Left colon (tissue), 2 donors: Measurements from ENCODE around the gene KCNE3. TPM values are rescaled to one million over a fixed set of nuclear protein-coding genes. Genes with fewer than 3 reads are reported as not detected.

Source experiments
- ATAC-seq: fragments of 200-7000 bp; cut with Tn5 transposase; one replicate; pipeline ENCODE4 v1.9.1; 2020; ENCODE audit warnings: mild to moderate bottlenecking, moderate library complexity
- DNase-seq, 2 donors: peaks; one replicate each; pipeline ENCODE4 v3.0.0-alpha.2; 2020
- intact Hi-C, 2 donors: fragments of 100-400 bp; cut with DNase I in 1 of 2; cut with micrococcal nuclease in 1 of 2; formaldehyde crosslinking; loops; one replicate each; pipeline versions ENCODE4 v1.11.2 to v1.14.0; 2022; cut with DNase I, micrococcal nuclease
- total RNA-seq, 2 donors: library from RNA; stranded (reverse); fragmentation: NEBNext Ultra II Directional; extraction: Animal tissue kit (Norgen Biotek cat#: 25700); gene quantifications; one replicate each; pipeline ENCODE4 v1.2.1, GENCODE V29; 2021
- donor health status: DM: no; HTN: no; CAD: no.
- donor health status: DM: yes; HTN: yes; CAD: no.

Gene KCNE3
- total RNA-seq, 2 donors from 2014 or later = 18.8 to 37.7 TPM

DNA sequence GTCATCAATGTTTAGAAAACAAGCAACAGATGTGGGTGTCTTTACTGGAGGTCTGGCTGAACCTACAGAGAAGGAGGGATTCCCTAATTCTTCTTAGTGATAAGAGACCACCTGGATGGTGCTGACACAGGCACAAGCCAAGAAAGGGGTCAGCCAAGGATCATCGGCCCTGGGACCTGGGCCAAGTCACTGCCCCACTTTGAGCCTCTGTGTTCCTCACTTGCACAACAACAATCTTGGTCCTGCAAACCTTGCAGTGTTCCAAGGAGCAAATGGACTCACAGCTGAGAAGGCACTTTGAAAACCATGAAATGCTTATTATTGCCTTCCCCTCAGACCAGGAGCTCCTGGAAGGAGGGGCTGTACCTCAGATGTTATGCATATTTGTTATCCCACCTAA lies 7.0 kb upstream of the KCNE3 start:
- DNase-seq (no peak), ATAC-seq (no peak)
- intact Hi-C loops = no loop called here

- ATAC-seq (no peak), DNase-seq (no peak)
- intact Hi-C loops = no loop called here
Measured at GRCh38 chr11:74473382-74474173, 6.2 kb upstream of the KCNE3 start.

- ATAC-seq (no peak), DNase-seq (no peak)
- intact Hi-C loops = no loop called here
Measured at GRCh38 chr11:74471668-74472429, 4.5 kb upstream of the KCNE3 start.

DNA sequence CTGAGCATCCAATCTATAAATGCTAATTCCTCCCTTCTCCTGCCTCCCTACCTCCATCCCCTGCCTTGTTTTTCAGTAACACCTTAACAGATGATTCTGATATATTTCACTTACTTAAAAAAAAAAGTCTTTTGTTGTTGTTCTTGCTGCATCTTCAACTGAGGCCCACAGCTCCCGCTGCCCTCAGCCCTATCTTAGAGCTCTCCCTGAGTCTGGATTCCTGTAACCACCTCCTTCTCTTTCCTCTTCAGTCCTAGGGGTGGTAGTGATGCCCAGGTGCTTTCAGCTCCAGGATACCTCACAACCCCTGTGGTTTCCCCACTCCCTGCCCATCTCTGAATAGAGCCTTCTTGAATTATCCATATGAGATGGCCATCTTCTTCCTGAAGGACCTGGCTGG lies 3.7 kb upstream of the KCNE3 start:
- ATAC-seq = no peak
- DNase-seq = no peak

DNA sequence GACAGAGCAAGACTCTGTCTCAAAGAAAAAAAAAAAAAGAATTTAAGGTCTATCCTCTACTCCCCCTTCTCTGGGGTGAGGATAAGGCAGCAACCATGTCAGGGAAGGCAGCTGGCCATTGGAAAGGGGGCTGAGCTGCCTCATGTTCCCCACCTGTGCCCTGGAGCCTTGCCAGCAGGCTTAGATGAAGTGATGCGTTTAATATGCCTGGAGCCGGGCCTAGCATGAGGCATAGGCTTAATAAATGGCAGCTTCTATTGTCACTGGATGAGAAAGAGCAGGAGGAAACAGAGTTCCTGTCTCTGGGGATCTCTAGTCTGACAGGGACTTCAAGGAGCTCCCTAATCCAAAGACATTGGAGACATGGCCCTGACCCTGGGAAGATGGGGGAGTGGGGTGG lies 3.2 kb upstream of the KCNE3 start:
- ATAC-seq (no peak), DNase-seq (no peak)
- intact Hi-C loops = no loop called here

More for the DNA sequence above, 3.7 kb upstream of the KCNE3 start:
- intact Hi-C loops = no loop called here

GRCh38 chr11:74468936-74469335 lies 1.6 kb upstream of the KCNE3 start:
- intact Hi-C loops = loop anchor here in 1 of 2 donors (10.0 kb wide), 1 partner anchor 276 kb away; the partner anchor contains the start of gene RNF169

GRCh38 chr11:74468521-74468920 lies 1.2 kb upstream of the KCNE3 start:
- DNase-seq (no peak), ATAC-seq (no peak)
- intact Hi-C loops = loop anchor here in 1 of 2 donors (10.0 kb wide), 1 partner anchor 276 kb away; the partner anchor contains the start of gene RNF169

More at GRCh38 chr11:74468936-74469335, 1.6 kb upstream of the KCNE3 start:
- no peak for DNase-seq
- ATAC-seq = no peak

GRCh38 chr11:74468058-74468457 lies 709 bp upstream of the KCNE3 start:
- DNase-seq (no peak), ATAC-seq (no peak)
- intact Hi-C loops = loop anchor here in 1 of 2 donors (10.0 kb wide), 1 partner anchor 277 kb away; the partner anchor contains the start of gene RNF169

DNA sequence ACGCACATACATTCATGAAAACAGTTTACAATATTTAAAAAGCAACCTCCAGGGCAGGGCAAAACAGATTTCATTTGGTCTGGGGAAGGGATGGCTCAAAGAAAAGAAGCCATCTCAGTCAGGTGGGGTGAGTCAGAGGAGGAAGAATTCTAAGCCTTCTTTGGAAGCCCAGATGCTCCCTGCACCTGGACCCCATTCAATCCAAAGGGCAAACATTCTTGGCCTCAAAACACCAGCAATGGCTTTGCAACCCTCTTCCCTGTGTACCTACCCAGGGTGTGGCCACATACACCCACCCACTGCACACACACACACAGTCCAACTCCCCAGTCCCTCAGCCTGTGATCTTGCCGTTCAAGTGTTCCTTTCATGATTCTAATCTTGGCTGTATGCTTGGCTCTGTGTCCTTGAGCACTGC lies 2.0 kb downstream of the KCNE3 start:
- DNase-seq (peak; percentile 60 to 87), ATAC-seq (peak; percentile 86)

DNA sequence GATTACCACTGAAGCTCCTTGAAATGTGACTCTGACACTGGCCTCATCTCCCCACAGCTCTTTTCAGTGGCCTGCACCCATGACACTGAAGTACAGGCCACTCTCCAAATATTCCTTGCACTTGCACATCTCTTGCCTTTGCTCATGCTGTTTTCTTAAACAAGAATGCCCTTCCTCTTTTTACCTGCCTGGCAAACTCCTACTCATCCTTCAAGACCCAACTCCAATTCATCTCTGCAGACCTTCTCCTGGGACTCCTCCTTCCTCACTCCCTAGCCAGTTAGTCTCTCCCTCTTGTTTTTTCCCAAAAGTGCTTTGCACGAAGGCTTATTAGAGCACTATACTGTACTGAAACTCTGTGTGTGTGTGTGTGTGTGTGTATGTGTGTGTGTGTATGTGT lies 2.6 kb downstream of the KCNE3 start:
- no peak for ATAC-seq
- intact Hi-C loops = loop anchor here in 1 of 2 donors (10.0 kb wide), 1 partner anchor 280 kb away; the partner anchor contains the start of gene RNF169
- no peak for DNase-seq

More for the DNA sequence above, 2.0 kb downstream of the KCNE3 start:
- intact Hi-C loops = loop anchor here in 1 of 2 donors (10.0 kb wide), 1 partner anchor 280 kb away; the partner anchor contains the start of gene RNF169

DNA sequence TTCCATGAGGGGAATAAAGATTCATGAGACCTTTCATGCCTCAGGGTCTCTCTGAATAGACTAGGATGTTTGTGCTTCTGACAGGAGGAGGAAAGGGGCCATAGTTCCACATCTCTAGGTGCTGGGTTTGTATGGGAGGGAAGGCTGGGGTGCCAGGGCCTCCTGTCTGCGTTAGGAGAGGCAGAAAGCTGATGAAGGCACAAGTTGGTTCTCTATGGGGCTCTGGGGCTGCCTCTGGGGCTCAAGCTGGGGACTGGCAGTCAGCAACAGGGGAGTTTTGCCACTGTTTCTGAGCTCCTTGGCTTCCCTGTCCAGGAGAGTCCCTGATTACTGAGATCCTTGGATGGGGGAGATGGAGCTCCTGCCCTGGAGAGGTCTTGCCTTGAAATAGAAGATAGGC lies 4.1 kb downstream of the KCNE3 start:
- intact Hi-C loops = loop anchor here in 1 of 2 donors (10.0 kb wide), 1 partner anchor 282 kb away; the partner anchor contains the start of gene RNF169
- ATAC-seq (no peak), DNase-seq (no peak)

- DNase-seq (no peak), ATAC-seq (no peak)
- intact Hi-C loops = loop anchor here in 1 of 2 donors (10.0 kb wide), 1 partner anchor 282 kb away; the partner anchor contains the start of gene RNF169
Measured at GRCh38 chr11:74462631-74463030, 4.7 kb downstream of the KCNE3 start.

GRCh38 chr11:74462009-74462408 lies 5.3 kb downstream of the KCNE3 start:
- intact Hi-C loops = loop anchor here in 1 of 2 donors (10.0 kb wide), 1 partner anchor 283 kb away; the partner anchor contains the start of gene RNF169
- DNase-seq (peak; percentile 52 to 69), ATAC-seq (no peak)

GRCh38 chr11:74460481-74461154 lies 6.7 kb downstream of the KCNE3 start:
- intact Hi-C loops = loop anchor here in 1 of 2 donors (10.0 kb wide), 1 partner anchor 284 kb away; the partner anchor contains the start of gene RNF169
- ATAC-seq = no peak
- no peak for DNase-seq

DNA sequence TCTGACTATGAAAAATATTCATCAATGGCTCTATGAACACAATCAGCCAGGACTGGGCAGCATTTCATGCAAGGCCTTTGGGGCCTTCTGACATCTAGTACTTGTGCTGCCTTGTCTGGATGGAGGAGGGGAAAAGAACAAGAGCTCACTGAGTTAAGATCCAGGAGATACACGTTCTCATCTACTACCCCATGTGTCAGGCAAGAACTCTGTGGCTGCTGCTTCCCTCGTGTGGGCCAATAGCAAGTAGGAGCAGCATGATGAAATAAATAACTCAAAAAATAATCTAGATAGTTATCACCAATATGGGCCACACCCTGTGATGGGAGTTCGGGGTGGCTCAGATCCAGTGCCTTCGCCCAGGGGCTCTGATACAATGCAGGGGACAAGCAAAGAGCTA lies 7.3 kb downstream of the KCNE3 start:
- no peak for ATAC-seq
- intact Hi-C loops = loop anchor here in 1 of 2 donors (10.0 kb wide), 1 partner anchor 285 kb away; the partner anchor contains the start of gene RNF169
- DNase-seq = no peak

- no peak for ATAC-seq
- intact Hi-C loops = no loop called here
Measured at GRCh38 chr11:74459584-74459983, 7.8 kb downstream of the KCNE3 start.

GRCh38 chr11:74457356-74457755 lies 10.0 kb downstream of the KCNE3 start:
- intact Hi-C loops = no loop called here
- DNase-seq = no peak
- no peak for ATAC-seq

More at GRCh38 chr11:74459584-74459983, 7.8 kb downstream of the KCNE3 start:
- no peak for DNase-seq

DNA sequence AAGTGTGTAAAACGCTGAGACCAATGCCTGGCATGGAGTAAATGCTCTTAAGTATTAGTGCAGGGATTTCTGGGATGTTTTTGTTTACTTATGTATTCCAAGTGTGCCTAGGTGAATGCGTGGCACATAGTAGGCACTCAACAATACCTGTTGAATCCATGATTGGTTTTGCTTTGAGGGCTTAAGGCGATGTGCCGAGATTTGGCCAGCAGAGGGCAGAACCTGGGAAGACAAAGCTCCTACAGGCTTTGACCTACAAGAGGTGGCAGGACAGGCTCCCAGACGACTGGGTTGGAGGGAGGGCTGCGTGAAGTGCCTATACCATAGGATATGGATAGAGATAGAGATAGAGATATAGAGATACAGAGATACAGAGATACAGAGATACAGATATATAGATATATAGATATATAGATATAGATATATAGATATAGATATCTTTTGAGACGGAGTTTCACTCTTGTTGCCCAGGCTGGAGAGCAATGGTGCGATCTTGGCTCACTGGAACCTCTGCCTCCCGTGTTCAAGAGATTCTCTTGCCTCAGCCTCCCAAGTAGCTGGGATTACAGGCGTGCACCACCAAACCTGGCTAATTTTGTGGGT lies 13.9 kb downstream of the KCNE3 start:
- intact Hi-C loops = loop anchor here in 1 of 2 donors (5.0 kb wide), 1 partner anchor 119 kb away; no protein-coding TSS in a partner anchor
- DNase-seq = peak; percentile 69 to 82
- ATAC-seq = peak; percentile 80
